HCT116 (cell line): ENCODE results near the gene BTBD16.

Experiments used
- CTCF ChIP-seq, 3 experiments: fragments of 200-600 bp in 1 of 3; sonication (generic) in 1 of 3; IDR thresholded peaks in 2 of 3; conservative IDR thresholded peaks in 1 of 3; 2 replicates each; pipeline ENCODE4 v1.5.1; 2012 to 2017; ENCODE audit warnings: low read depth in 2 of 3, low read length in 2 of 3, antibody characterized with exemption in 1 of 3, borderline replicate concordance in 1 of 3, control low read depth in 1 of 3, mild to moderate bottlenecking in 1 of 3, mixed read lengths in 1 of 3, mixed run types in 1 of 3, moderate library complexity in 1 of 3; ENCODE audit not compliant: insufficient read depth in 1 of 3
- EGR1 ChIP-seq: IDR thresholded peaks from 2 replicates; pipeline ENCODE4 v1.6.1; 2012; ENCODE audit warnings: low read depth
- EZH2 ChIP-seq: fragments of 200-600 bp; sonication (generic); IDR thresholded peaks from 2 replicates; pipeline ENCODE4 v1.6.1; 2017; ENCODE audit warnings: antibody characterized with exemption, mixed run types
- MAX ChIP-seq: IDR thresholded peaks from 2 replicates; pipeline ENCODE4 v1.6.1; 2012
- POLR2A ChIP-seq: IDR thresholded peaks from 2 replicates; pipeline ENCODE4 v1.7.0; 2011; ENCODE audit warnings: borderline replicate concordance; ENCODE audit not compliant: insufficient read depth, insufficient read length; ENCODE audit errors: extremely low read depth
- POLR2AphosphoS5 ChIP-seq: IDR thresholded peaks from 2 replicates; pipeline ENCODE4 v1.6.1; 2011; ENCODE audit warnings: mild to moderate bottlenecking, low read depth, low read length, moderate library complexity
- SP1 ChIP-seq: IDR thresholded peaks from 2 replicates; pipeline ENCODE4 v1.6.1; 2012; ENCODE audit warnings: low read depth
- SRF ChIP-seq: IDR thresholded peaks from 2 replicates; pipeline ENCODE4 v1.6.1; 2012; ENCODE audit warnings: low read depth

- no peak for TF ChIP-seq EGR1
- TF ChIP-seq CTCF (IDR thresholded peaks at IDR 0.05 in 2 of 3, conservative IDR thresholded peaks at IDR 0.05 in 1 of 3; ENCODE audit: borderline replicate concordance in 1 of 3, insufficient read depth in 1 of 3, low read depth in 2 of 3, low read length in 2 of 3) = no peak
- TF ChIP-seq SP1 = no peak
- TF ChIP-seq EZH2 = no peak
- no peak for TF ChIP-seq POLR2AphosphoS5
- TF ChIP-seq POLR2A = no peak
- TF ChIP-seq MAX = no peak
- no peak for TF ChIP-seq SRF
Observed at GRCh38 chr10:122245897-122246296, 25.2 kb upstream of the BTBD16 start.
